Ishikawa (cell line): Measurements from ENCODE around the gene RAB27B.

ENCODE experiments used
- CEBPB ChIP-seq: IDR thresholded peaks from 2 replicates; pipeline ENCODE4 v1.6.1; 2012
- CREB1 ChIP-seq: IDR thresholded peaks from 2 replicates; pipeline ENCODE4 v1.6.1; 2012; ENCODE audit warnings: low read depth
- EGR1 ChIP-seq: IDR thresholded peaks from 2 replicates; pipeline ENCODE4 v1.6.1; 2012
- EP300 ChIP-seq: IDR thresholded peaks from 2 replicates; pipeline ENCODE4 v1.6.1; 2012; ENCODE audit warnings: borderline replicate concordance
- FOXM1 ChIP-seq: IDR thresholded peaks from 2 replicates; pipeline ENCODE4 v1.6.1; 2012; ENCODE audit warnings: low read depth, borderline replicate concordance
- NFIC ChIP-seq: IDR thresholded peaks from 2 replicates; pipeline ENCODE4 v1.6.1; 2012
- RAD21 ChIP-seq: IDR thresholded peaks from 2 replicates; pipeline ENCODE4 v1.6.1; 2012; ENCODE audit warnings: low read depth
- TAF1 ChIP-seq: IDR thresholded peaks from 2 replicates; pipeline ENCODE4 v1.6.1; 2012; ENCODE audit warnings: low read depth, mild to moderate bottlenecking
- TCF12 ChIP-seq: IDR thresholded peaks from 2 replicates; pipeline ENCODE4 v1.6.1; 2012; ENCODE audit warnings: low read depth
- TEAD4 ChIP-seq: IDR thresholded peaks from 2 replicates; pipeline ENCODE4 v1.6.1; 2012
- YY1 ChIP-seq: IDR thresholded peaks from 2 replicates; pipeline ENCODE4 v1.6.1; 2012; ENCODE audit warnings: low read depth
- ZBTB7A ChIP-seq: IDR thresholded peaks from 2 replicates; pipeline ENCODE4 v1.6.1; 2012; ENCODE audit warnings: low read depth
- TF ChIP-seq, protein P1 (sequence below): IDR thresholded peaks from 2 replicates; pipeline ENCODE4 v1.6.1; 2012; ENCODE audit warnings: low read depth, mild to moderate bottlenecking
- TF ChIP-seq, protein P2 (sequence below): IDR thresholded peaks from 2 replicates; pipeline ENCODE4 v1.6.1; 2012
- TF ChIP-seq, protein P3 (sequence below): IDR thresholded peaks from 2 replicates; pipeline ENCODE4 v1.6.1; 2012

The RAB27B gene

DNA sequence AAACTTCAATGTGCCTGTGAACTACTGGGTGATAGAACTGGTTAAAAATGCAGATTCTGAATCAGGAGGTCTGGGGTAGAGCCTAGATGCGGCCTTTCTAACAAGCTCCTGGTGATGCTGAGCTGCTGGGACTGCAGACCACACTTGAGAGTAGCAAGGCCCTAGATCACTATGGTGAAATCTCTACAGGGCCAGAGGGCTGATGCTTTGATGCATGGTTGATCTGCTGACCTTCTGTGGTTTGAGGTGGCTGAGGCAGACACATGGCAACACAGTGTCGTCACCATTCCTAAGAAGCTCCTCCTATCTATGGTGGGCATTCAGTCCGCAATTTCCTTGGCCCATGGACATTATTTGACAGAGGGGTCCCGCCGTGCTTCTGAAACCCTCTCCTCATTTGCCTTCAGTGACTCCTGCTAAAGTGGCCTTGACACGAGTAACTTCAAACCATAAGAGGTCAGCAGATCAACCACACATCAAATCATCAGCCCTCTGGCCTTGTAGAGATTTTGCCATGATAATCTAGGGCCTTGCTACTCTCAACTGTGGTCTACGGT lies 111.2 kb downstream of the RAB27B start:
- TF ChIP-seq NFIC: no peak
- no peak for TF ChIP-seq EP300
- TF ChIP-seq, protein P1, sequence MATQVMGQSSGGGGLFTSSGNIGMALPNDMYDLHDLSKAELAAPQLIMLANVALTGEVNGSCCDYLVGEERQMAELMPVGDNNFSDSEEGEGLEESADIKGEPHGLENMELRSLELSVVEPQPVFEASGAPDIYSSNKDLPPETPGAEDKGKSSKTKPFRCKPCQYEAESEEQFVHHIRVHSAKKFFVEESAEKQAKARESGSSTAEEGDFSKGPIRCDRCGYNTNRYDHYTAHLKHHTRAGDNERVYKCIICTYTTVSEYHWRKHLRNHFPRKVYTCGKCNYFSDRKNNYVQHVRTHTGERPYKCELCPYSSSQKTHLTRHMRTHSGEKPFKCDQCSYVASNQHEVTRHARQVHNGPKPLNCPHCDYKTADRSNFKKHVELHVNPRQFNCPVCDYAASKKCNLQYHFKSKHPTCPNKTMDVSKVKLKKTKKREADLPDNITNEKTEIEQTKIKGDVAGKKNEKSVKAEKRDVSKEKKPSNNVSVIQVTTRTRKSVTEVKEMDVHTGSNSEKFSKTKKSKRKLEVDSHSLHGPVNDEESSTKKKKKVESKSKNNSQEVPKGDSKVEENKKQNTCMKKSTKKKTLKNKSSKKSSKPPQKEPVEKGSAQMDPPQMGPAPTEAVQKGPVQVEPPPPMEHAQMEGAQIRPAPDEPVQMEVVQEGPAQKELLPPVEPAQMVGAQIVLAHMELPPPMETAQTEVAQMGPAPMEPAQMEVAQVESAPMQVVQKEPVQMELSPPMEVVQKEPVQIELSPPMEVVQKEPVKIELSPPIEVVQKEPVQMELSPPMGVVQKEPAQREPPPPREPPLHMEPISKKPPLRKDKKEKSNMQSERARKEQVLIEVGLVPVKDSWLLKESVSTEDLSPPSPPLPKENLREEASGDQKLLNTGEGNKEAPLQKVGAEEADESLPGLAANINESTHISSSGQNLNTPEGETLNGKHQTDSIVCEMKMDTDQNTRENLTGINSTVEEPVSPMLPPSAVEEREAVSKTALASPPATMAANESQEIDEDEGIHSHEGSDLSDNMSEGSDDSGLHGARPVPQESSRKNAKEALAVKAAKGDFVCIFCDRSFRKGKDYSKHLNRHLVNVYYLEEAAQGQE: no peak
- no peak for TF ChIP-seq EGR1
- no peak for TF ChIP-seq TEAD4
- TF ChIP-seq, protein P2, sequence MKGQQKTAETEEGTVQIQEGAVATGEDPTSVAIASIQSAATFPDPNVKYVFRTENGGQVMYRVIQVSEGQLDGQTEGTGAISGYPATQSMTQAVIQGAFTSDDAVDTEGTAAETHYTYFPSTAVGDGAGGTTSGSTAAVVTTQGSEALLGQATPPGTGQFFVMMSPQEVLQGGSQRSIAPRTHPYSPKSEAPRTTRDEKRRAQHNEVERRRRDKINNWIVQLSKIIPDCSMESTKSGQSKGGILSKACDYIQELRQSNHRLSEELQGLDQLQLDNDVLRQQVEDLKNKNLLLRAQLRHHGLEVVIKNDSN: no peak
- no peak for TF ChIP-seq YY1
- TF ChIP-seq CREB1: no peak
- TF ChIP-seq RAD21: no peak
- no peak for TF ChIP-seq CEBPB
- no peak for TF ChIP-seq FOXM1
- TF ChIP-seq TAF1: no peak
- TF ChIP-seq, protein P3, sequence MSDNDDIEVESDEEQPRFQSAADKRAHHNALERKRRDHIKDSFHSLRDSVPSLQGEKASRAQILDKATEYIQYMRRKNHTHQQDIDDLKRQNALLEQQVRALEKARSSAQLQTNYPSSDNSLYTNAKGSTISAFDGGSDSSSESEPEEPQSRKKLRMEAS: no peak
- no peak for TF ChIP-seq TCF12

DNA sequence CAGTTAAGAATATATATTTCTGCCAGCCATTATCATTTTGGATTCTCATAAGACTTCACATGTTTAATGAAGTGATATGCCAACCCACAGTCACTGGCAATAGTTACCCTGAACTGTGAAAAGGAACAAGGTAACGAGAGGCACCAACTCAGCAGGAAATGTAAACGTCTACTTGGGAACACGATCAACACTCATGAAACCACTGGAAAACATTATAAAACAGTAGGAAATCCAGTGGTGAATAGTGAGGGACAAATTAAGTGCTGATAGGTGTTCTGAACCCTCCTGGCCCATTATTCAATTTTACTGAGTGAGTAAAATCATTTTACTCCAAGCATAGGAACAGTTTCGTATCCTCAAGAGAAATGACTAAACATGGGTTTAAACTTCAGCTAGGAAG lies 113.9 kb downstream of the RAB27B start:
- TF ChIP-seq RAD21: no peak
- TF ChIP-seq FOXM1: no peak

DNA sequence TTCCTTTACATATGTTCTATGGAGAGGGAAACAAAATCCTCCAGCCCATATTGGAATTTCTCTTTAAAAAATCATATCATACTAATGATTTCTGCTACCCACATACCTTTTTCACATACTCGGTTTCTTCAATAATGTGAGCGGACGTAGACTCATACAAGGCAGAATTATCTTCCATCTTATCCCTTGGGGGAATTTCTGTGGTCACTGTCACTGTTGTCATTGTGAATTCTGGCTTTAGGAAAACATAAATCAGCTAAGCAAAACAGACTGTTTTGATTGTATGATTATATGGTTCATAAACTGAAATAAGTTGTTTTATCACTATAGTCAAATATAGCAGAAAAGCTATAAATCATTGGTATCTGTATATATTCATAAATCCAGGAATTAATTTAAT lies 114.3 kb downstream of the RAB27B start:
- TF ChIP-seq TAF1 (no peak), CREB1 (no peak), EGR1 (no peak), TCF12 (no peak), YY1 (no peak), TEAD4 (no peak), CEBPB (no peak), RAD21 (no peak), FOXM1 (no peak), ZBTB7A (no peak), NFIC (no peak), EP300 (no peak)
- TF ChIP-seq, protein P3: no peak
- TF ChIP-seq, protein P2: no peak
- TF ChIP-seq, protein P1: no peak
